Measurements from ENCODE around the gene ACOX3. TPM values are rescaled to one million over a fixed set of nuclear protein-coding genes. Genes with fewer than 3 reads are reported as not detected.
"Not testable (repeated sequence)": the region's sequence is repeated elsewhere in the genome, so short reads cannot be mapped to it uniquely, and the experiment has no call there.

The ACOX3 gene
- total and polyA plus RNA-seq, 5 experiments from 2014 or later: 9.5 to 17.3 (median 14.3) TPM

- POLR2A ChIA-PET: interaction anchor here (0.8 kb wide), 1 partner anchor 249 kb away, joined by 3 read pairs; the partner anchor contains the start of gene ABLIM2
- Mint-ChIP-seq H3K9me3 (no peaks in the 10 kb centered on the region), H3K27me3 (no peaks in the 10 kb centered on the region), H3K27ac (peak overlapping the region in 1 of 10 donors; percentile 45), H3K36me3 (peaks cover 5 to 48% (median 10%) of the 10 kb centered on the region in 3 donors), H3K4me1 (peaks cover 6 to 18% (median 14%) of the 10 kb centered on the region in 4 donors), H3K4me3 (no peak overlapping the region)
- no peak for DNase-seq
- no peak for ATAC-seq
Measured at GRCh38 chr4:8407756-8408155, 32.8 kb downstream of the ACOX3 start.

- ATAC-seq (no peak), DNase-seq (no peak)
- H3K36me3 Mint-ChIP-seq: peaks cover 5 to 52% (median 10%) of the 10 kb centered on the region in 3 donors
- H3K27ac Mint-ChIP-seq: peak overlapping the region in 1 of 10 donors; percentile 49
- no peaks in the 10 kb centered on the region for H3K27me3 Mint-ChIP-seq
- H3K4me3 Mint-ChIP-seq: no peak overlapping the region
- H3K4me1 Mint-ChIP-seq: peaks cover 6 to 17% (median 14%) of the 10 kb centered on the region in 4 donors
- H3K9me3 Mint-ChIP-seq: no peaks in the 10 kb centered on the region
- POLR2A ChIA-PET: no interaction called here
Measured at GRCh38 chr4:8407316-8407715, 33.2 kb downstream of the ACOX3 start.

GRCh38 chr4:8406887-8407286 is 33.6 kb downstream of the ACOX3 start:
- H3K27me3 Mint-ChIP-seq, ATAC-seq, H3K9me3 Mint-ChIP-seq, POLR2A ChIA-PET, DNase-seq, H3K4me3 Mint-ChIP-seq: not testable (repeated sequence)
- peak overlapping the region in 1 of 10 donors; percentile 18 for H3K27ac Mint-ChIP-seq
- H3K36me3 Mint-ChIP-seq: peaks cover 5 to 52% (median 10%) of the 10 kb centered on the region in 3 donors
- peaks cover 6 to 15% (median 12%) of the 10 kb centered on the region in 4 donors for H3K4me1 Mint-ChIP-seq

- ATAC-seq: no peak
- Mint-ChIP-seq H3K27ac (peak overlapping the region in 1 of 10 donors; percentile 34), H3K27me3 (no peaks in the 10 kb centered on the region), H3K4me1 (peaks cover 6 to 12% (median 8%) of the 10 kb centered on the region in 4 donors), H3K36me3 (peaks cover 5 to 47% (median 8%) of the 10 kb centered on the region in 3 donors), H3K4me3 (no peak overlapping the region), H3K9me3 (no peaks in the 10 kb centered on the region)
- no peak for DNase-seq
- POLR2A ChIA-PET: no interaction called here
Measured at GRCh38 chr4:8405516-8405875, 35.0 kb downstream of the ACOX3 start.

GRCh38 chr4:8404791-8405515 is 35.6 kb downstream of the ACOX3 start:
- Mint-ChIP-seq H3K9me3 (no peaks in the 10 kb centered on the region), H3K4me1 (peaks cover 6 to 9% (median 8%) of the 10 kb centered on the region in 4 donors), H3K4me3 (no peak overlapping the region), H3K36me3 (peaks cover 5 to 47% (median 8%) of the 10 kb centered on the region in 3 donors), H3K27ac (peak overlapping the region in 1 of 10 donors; percentile 64), H3K27me3 (no peaks in the 10 kb centered on the region)
- ATAC-seq (no peak), DNase-seq (no peak)
- POLR2A ChIA-PET: no interaction called here

GRCh38 chr4:8403976-8404375 is 36.5 kb downstream of the ACOX3 start:
- DNase-seq (no peak), ATAC-seq (no peak)
- Mint-ChIP-seq H3K36me3 (peaks cover 5 to 46% (median 8%) of the 10 kb centered on the region in 3 donors), H3K27ac (peak overlapping the region in 1 of 10 donors; percentile 64), H3K4me1 (peaks cover 0 to 5% (median 1%) of the 10 kb centered on the region in 4 donors), H3K9me3 (no peaks in the 10 kb centered on the region), H3K27me3 (no peaks in the 10 kb centered on the region), H3K4me3 (no peak overlapping the region)
- POLR2A ChIA-PET: no interaction called here

GRCh38 chr4:8403173-8403753 is 37.3 kb downstream of the ACOX3 start:
- DNase-seq: peak in 7 of 10 donors; percentile 10 to 55 (median 43)
- POLR2A ChIA-PET: no interaction called here
- H3K27ac Mint-ChIP-seq: peak overlapping the region in 2 of 10 donors; percentile 50 to 63

GRCh38 chr4:8402640-8403039 is 37.9 kb downstream of the ACOX3 start:
- Mint-ChIP-seq H3K4me1 (peaks cover 0 to 5% (median under 1%) of the 10 kb centered on the region in 4 donors), H3K9me3 (no peaks in the 10 kb centered on the region), H3K36me3 (peaks cover 5 to 47% (median 8%) of the 10 kb centered on the region in 3 donors), H3K27me3 (no peaks in the 10 kb centered on the region), H3K4me3 (no peak overlapping the region), H3K27ac (peak overlapping the region in 1 of 10 donors; percentile 27)
- ATAC-seq (no peak), DNase-seq (no peak)
- POLR2A ChIA-PET: no interaction called here

More at GRCh38 chr4:8403173-8403753, 37.3 kb downstream of the ACOX3 start:
- Mint-ChIP-seq H3K9me3 (no peaks in the 10 kb centered on the region), H3K27me3 (no peaks in the 10 kb centered on the region), H3K4me3 (no peak overlapping the region), H3K36me3 (peaks cover 5 to 52% (median 8%) of the 10 kb centered on the region in 3 donors), H3K4me1 (peaks cover 0 to 5% (median under 1%) of the 10 kb centered on the region in 4 donors)
- ATAC-seq: peak; percentile 43 to 60

GRCh38 chr4:8402181-8402597 is 38.3 kb downstream of the ACOX3 start:
- Mint-ChIP-seq H3K36me3 (peaks cover 5 to 44% (median 8%) of the 10 kb centered on the region in 3 donors), H3K27me3 (no peaks in the 10 kb centered on the region), H3K27ac (peak overlapping the region in 1 of 10 donors; percentile 25), H3K4me3 (no peak overlapping the region), H3K9me3 (no peaks in the 10 kb centered on the region), H3K4me1 (peaks cover 0 to 5% (median under 1%) of the 10 kb centered on the region in 4 donors)
- ATAC-seq: no peak
- DNase-seq: no peak
- POLR2A ChIA-PET: no interaction called here

GRCh38 chr4:8401665-8402064 is 38.9 kb downstream of the ACOX3 start:
- Mint-ChIP-seq H3K36me3 (peaks cover 5 to 44% (median 8%) of the 10 kb centered on the region in 3 donors), H3K27ac (peak overlapping the region in 2 of 10 donors; percentile 10 to 37), H3K27me3 (no peaks in the 10 kb centered on the region), H3K4me1 (peaks cover 0 to 5% (median under 1%) of the 10 kb centered on the region in 4 donors), H3K9me3 (no peaks in the 10 kb centered on the region), H3K4me3 (no peak overlapping the region)
- DNase-seq: no peak
- POLR2A ChIA-PET: no interaction called here
- ATAC-seq: no peak

- no peak overlapping the region for H3K4me3 Mint-ChIP-seq
- POLR2A ChIA-PET: no interaction called here
- no peaks in the 10 kb centered on the region for H3K27me3 Mint-ChIP-seq
- peak overlapping the region in 2 of 10 donors; percentile 37 to 48 for H3K27ac Mint-ChIP-seq
- peaks cover 0 to 2% (median under 1%) of the 10 kb centered on the region in 4 donors for H3K4me1 Mint-ChIP-seq
- DNase-seq (no peak), ATAC-seq (no peak)
- H3K36me3 Mint-ChIP-seq: peaks cover 0 to 36% (median 6%) of the 10 kb centered on the region in 3 donors
- no peaks in the 10 kb centered on the region for H3K9me3 Mint-ChIP-seq
Measured at GRCh38 chr4:8400632-8401325, 39.7 kb downstream of the ACOX3 start.

- Mint-ChIP-seq H3K36me3 (peaks cover 0 to 28% (median 9%) of the 10 kb centered on the region in 3 donors), H3K9me3 (no peaks in the 10 kb centered on the region)
Measured at GRCh38 chr4:8399298-8399697, 41.2 kb downstream of the ACOX3 start.

More at GRCh38 chr4:8399298-8399697, 41.2 kb downstream of the ACOX3 start:
- ATAC-seq: no peak
- H3K27me3 Mint-ChIP-seq: no peaks in the 10 kb centered on the region
- no peak overlapping the region for H3K4me3 Mint-ChIP-seq
- H3K27ac Mint-ChIP-seq: no peak overlapping the region
- H3K4me1 Mint-ChIP-seq: peaks cover 0 to 2% (median 0%) of the 10 kb centered on the region in 4 donors
- POLR2A ChIA-PET: no interaction called here
- DNase-seq: no peak

Data from naive thymus-derived CD8-positive, alpha-beta T cell (primary cell).